HepG2 (cell line): ENCODE results near the gene GFPT1. TPM values are rescaled to one million over a fixed set of nuclear protein-coding genes. Genes with fewer than 3 reads are reported as not detected.

Experiments
- ATAC-seq: fragments of 200-7000 bp; cut with Tn5 transposase; 3 replicates; pipeline ENCODE4 v1.9.1; 2020; ENCODE audit warnings: mild to moderate bottlenecking, moderate library complexity
- BruUV-seq: library from RNA; stranded (reverse); fragments of 400-500 nt; replicated peaks from 2 replicates; lab custom pipeline; 2021; lab: Mats Ljungman, UMichigan
- CTCF ChIA-PET: fragments of 300-600 bp; formaldehyde crosslinking; extraction: SDS; loops from one replicate; lab custom pipeline; 2021; ENCODE audit warnings: low total read pairs, inconsistent platforms, low intra/inter-chr PET ratio; lab: Yijun Ruan, JAX
- POLR2A ChIA-PET: fragments of 350-600 bp; sonication (Branson Sonifier 250); formaldehyde crosslinking; loops from one replicate; lab custom pipeline; 2020; ENCODE audit warnings: antibody characterized with exemption, inconsistent platforms; lab: Yijun Ruan, JAX
- DNase-seq: peaks from one replicate; pipeline ENCODE4 v3.0.0-alpha.2; 2015; ENCODE audit warnings: low spot score
- FAIRE-seq: peaks from 3 replicates; lab custom pipeline; 2011; peaks lifted over from hg19 to GRCh38; lab: Jason Lieb, UNC
- H2AFZ ChIP-seq: one replicate; pipeline ENCODE4 v1.6.1; 2011; ENCODE audit warnings: low read length, inconsistent platforms
- H3K27ac ChIP-seq: fragments of 300-600 bp; 3 replicates; pipeline ENCODE4 v1.8.0; 2011; ENCODE audit warnings: mixed run types, mild to moderate bottlenecking, mixed read lengths, low read length, inconsistent platforms; ENCODE audit not compliant: insufficient read depth; ENCODE audit errors: extremely low read length
- H3K27me3 ChIP-seq, 2 experiments: fragments of 200-600 bp in 1 of 2; 2 replicates in 1 of 2; 3 replicates in 1 of 2; pipeline versions ENCODE4 v1.6.0 to v1.8.0; 2011; ENCODE audit warnings: low read length in 2 of 2, mild to moderate bottlenecking in 2 of 2, moderate library complexity in 2 of 2, inconsistent platforms in 1 of 2; ENCODE audit not compliant: insufficient read depth in 2 of 2, control insufficient read depth in 1 of 2
- H3K36me3 ChIP-seq, 2 experiments: fragments of 200-600 bp in 1 of 2; replicated peaks in 1 of 2; 2 replicates in 1 of 2; 3 replicates in 1 of 2; pipeline versions ENCODE4 v1.5.1 to v1.8.0; 2011; ENCODE audit warnings: low read length in 2 of 2, inconsistent platforms in 1 of 2; ENCODE audit not compliant: insufficient read depth in 2 of 2, control insufficient read depth in 1 of 2
- H3K4me1 ChIP-seq: 2 replicates; pipeline ENCODE4 v1.5.1; 2012; ENCODE audit warnings: low read length, inconsistent platforms; ENCODE audit not compliant: insufficient read depth
- H3K4me2 ChIP-seq: 2 replicates; pipeline ENCODE4 v1.6.0; 2011; ENCODE audit warnings: low read depth, low read length, inconsistent platforms
- H3K4me3 ChIP-seq, 3 experiments: fragments of 200-600 bp in 1 of 3; sonication (generic), shearing (Covaris generic) in 1 of 3; replicated peaks in 1 of 3; 2 replicates each; pipeline ENCODE4 v1.5.1; 2011 to 2016; ENCODE audit warnings: low read length in 3 of 3, inconsistent platforms in 2 of 3, low read depth in 2 of 3, mild to moderate bottlenecking in 2 of 3, control low read depth in 1 of 3, mixed read lengths in 1 of 3; ENCODE audit not compliant: insufficient read depth in 1 of 3
- H3K79me2 ChIP-seq: one replicate; pipeline ENCODE4 v1.6.1; 2011; ENCODE audit warnings: low read length, inconsistent platforms; ENCODE audit not compliant: insufficient read depth
- H3K9ac ChIP-seq: 2 replicates; pipeline ENCODE4 v1.6.0; 2011; ENCODE audit warnings: mild to moderate bottlenecking, low read depth, low read length, inconsistent platforms; ENCODE audit not compliant: insufficient read depth
- H3K9me3 ChIP-seq: 2 replicates; pipeline ENCODE4 v1.5.1; 2012; ENCODE audit warnings: mild to moderate bottlenecking, low read length
- H4K20me1 ChIP-seq: 2 replicates; pipeline ENCODE4 v1.6.0; 2011; ENCODE audit warnings: inconsistent platforms, mild to moderate bottlenecking, low read length, moderate library complexity; ENCODE audit not compliant: insufficient read depth
- ATF7 ChIP-seq, 2 experiments: fragments of 450-650 bp in 1 of 2; sonication (generic) in 1 of 2; formaldehyde crosslinking in 1 of 2; IDR thresholded peaks; 2 replicates each; pipeline versions ENCODE4 v1.4.0 to v1.6.1; 2016 to 2020; ENCODE audit warnings: antibody characterized with exemption in 1 of 2, mild to moderate bottlenecking in 1 of 2, missing genetic modification reagents in 1 of 2
- NCOA1 ChIP-seq: sonication (generic); formaldehyde crosslinking; IDR thresholded peaks from 2 replicates; pipeline ENCODE4 v1.9.0; 2021; ENCODE audit warnings: missing genetic modification reagents
- NR1H2 ChIP-seq: sonication (generic); formaldehyde crosslinking; IDR thresholded peaks from 2 replicates; pipeline ENCODE4 v1.8.1; 2022; ENCODE audit warnings: low read depth, missing genetic modification reagents, borderline replicate concordance
- PRPF4 ChIP-seq: fragments of 200-400 bp; formaldehyde crosslinking; IDR thresholded peaks from 2 replicates; pipeline ENCODE4 v1.6.1; 2016; ENCODE audit warnings: low read length, low read depth; ENCODE audit not compliant: poor library complexity, severe bottlenecking
- SSRP1 ChIP-seq: IDR thresholded peaks from 2 replicates; pipeline ENCODE4 v1.6.1; 2016; ENCODE audit warnings: control low read depth
- ZNF121 ChIP-seq: sonication (generic); formaldehyde crosslinking; IDR thresholded peaks from 2 replicates; pipeline ENCODE4 v1.5.0; 2020; ENCODE audit warnings: mild to moderate bottlenecking, missing genetic modification reagents
- ZNF331 ChIP-seq: sonication (generic); formaldehyde crosslinking; IDR thresholded peaks from 2 replicates; pipeline ENCODE4 v1.4.0; 2020; ENCODE audit warnings: missing genetic modification reagents
- WGBS: methylation state at CpG from one replicate; pipeline ENCODE4 v1.1.6; 2017; ENCODE audit warnings: low lambda C conversion rate; 5-methylcytosine and 5-hydroxymethylcytosine counted together
- in situ Hi-C: cut with HindIII; loops from 2 replicates; pipeline ENCODE4 v1.10.0; 2017; ENCODE audit warnings: low pct_unique_long_range_greater_than_20kb; ENCODE audit not compliant: extremely low pct_ligation_motif_present
- intact Hi-C: fragments of 100-400 bp; cut with micrococcal nuclease; formaldehyde crosslinking; loops from one replicate; pipeline ENCODE4 v1.10.0; 2022; ENCODE audit not compliant: unreplicated experiment
- polyA plus RNA-seq, 8 experiments: library from polyadenylated mRNA; depleted of rRNA in 3 of 8; stranded (reverse) in 7 of 8; unstranded in 1 of 8; fragments of >200 nt; fragmentation: Illumina TruSeq in 4 of 8; extraction: Trizol in 4 of 8; gene quantifications; 2 replicates each; pipeline versions ENCODE4 v1.2.1 to v1.2.3, GENCODE V29; 2011 to 2016; ENCODE audit warnings: low read depth in 4 of 8, missing spikeins in 1 of 8, mixed read lengths in 1 of 8; ENCODE audit not compliant: insufficient read depth in 1 of 8
- total RNA-seq, 5 experiments: library from RNA; depleted of rRNA; stranded (reverse); fragments of >200 nt; fragmentation: Illumina TruSeq; extraction: Trizol; gene quantifications; 2 replicates each; pipeline ENCODE4 v1.2.3, GENCODE V29; 2016; ENCODE audit warnings: low read depth in 1 of 5
- TF ChIP-seq, protein P1 (sequence below), 2 experiments: fragments of 450-650 bp in 1 of 2; sonication (generic) in 1 of 2; formaldehyde crosslinking; IDR thresholded peaks; 2 replicates each; pipeline versions ENCODE4 v1.5.0 to v1.8.0; 2020 to 2022; ENCODE audit warnings: mild to moderate bottlenecking in 1 of 2, missing genetic modification reagents in 1 of 2

GFPT1 gene
- total and polyA plus RNA-seq, 2 of the 13 experiments (the other 11 are each of a cell fraction or from before 2014, with no cell fraction given): 24.0 to 84.9 TPM

- no peak for TF ChIP-seq PRPF4
- TF ChIP-seq, protein P1, sequence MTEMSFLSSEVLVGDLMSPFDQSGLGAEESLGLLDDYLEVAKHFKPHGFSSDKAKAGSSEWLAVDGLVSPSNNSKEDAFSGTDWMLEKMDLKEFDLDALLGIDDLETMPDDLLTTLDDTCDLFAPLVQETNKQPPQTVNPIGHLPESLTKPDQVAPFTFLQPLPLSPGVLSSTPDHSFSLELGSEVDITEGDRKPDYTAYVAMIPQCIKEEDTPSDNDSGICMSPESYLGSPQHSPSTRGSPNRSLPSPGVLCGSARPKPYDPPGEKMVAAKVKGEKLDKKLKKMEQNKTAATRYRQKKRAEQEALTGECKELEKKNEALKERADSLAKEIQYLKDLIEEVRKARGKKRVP (CRISPR knock-in tag; IDR thresholded peaks at IDR 0.05): 0 out of 4 replicates have a peak, but pooled peaks of 1 of the 2 experiments have one; percentile 16
- DNase-seq (no peak), ATAC-seq (no peak), FAIRE-seq (no peak)
- peaks cover 18% of the 10 kb centered on the region for H3K79me2 ChIP-seq
- H3K9me3 ChIP-seq: no peaks in the 10 kb centered on the region
- no peak overlapping the region for H3K4me2 ChIP-seq
- no TSS peak for BruUV-seq
- no peaks in the 10 kb centered on the region for H4K20me1 ChIP-seq
- H3K36me3 ChIP-seq: peaks cover 3 to 11% of the 10 kb centered on the region in 2 experiments; a peak in 3 of 5 replicates
- in situ Hi-C loops (no loop called here), intact Hi-C loops (loop anchor here (10.0 kb wide), 1 partner anchor 420 kb away; the partner anchor contains the start of gene ANTXR1)
- no peak overlapping the region for H3K27ac ChIP-seq
- POLR2A ChIA-PET: no interaction called here
- 92% methylated on average over 5 of the region's 5 CpGs for WGBS
- H3K4me1 ChIP-seq: peaks cover 21% of the 10 kb centered on the region
- H3K4me3 ChIP-seq: no peak overlapping the region
- H2AFZ ChIP-seq: no peak overlapping the region
- no peaks in the 10 kb centered on the region; a peak in 1 of 5 replicates for H3K27me3 ChIP-seq
- no peak overlapping the region for H3K9ac ChIP-seq
- CTCF ChIA-PET: no interaction called here
Observed at GRCh38 chr2:69434753-69435152, 47.7 kb upstream of the GFPT1 start.

GRCh38 chr2:69429491-69430183, 42.6 kb upstream of the GFPT1 start:
- Histone ChIP-seq H3K27ac (no peak overlapping the region), H3K36me3 (peaks cover 6 to 38% of the 10 kb centered on the region in 2 experiments), H3K79me2 (no peaks in the 10 kb centered on the region), H3K4me3 (no peak overlapping the region), H3K4me2 (no peak overlapping the region), H3K27me3 (no peaks in the 10 kb centered on the region), H3K9ac (no peak overlapping the region), H4K20me1 (no peaks in the 10 kb centered on the region), H2AFZ (no peak overlapping the region), H3K4me1 (no peaks in the 10 kb centered on the region), H3K9me3 (no peaks in the 10 kb centered on the region)
- in situ Hi-C loops (no loop called here), intact Hi-C loops (loop anchor here (10.0 kb wide), 1 partner anchor 415 kb away; the partner anchor contains the start of gene ANTXR1)
- ATAC-seq: no peak
- BruUV-seq: no TSS peak
- POLR2A ChIA-PET: interaction anchor here (1.0 kb wide), 1 partner anchor 8 kb away, joined by 4 read pairs; the partner anchor contains the start of gene NFU1
- DNase-seq: no peak
- WGBS: 95% methylated on average over 6 of the region's 6 CpGs
- no peak for TF ChIP-seq NCOA1 (CRISPR knock-in tag)
- TF ChIP-seq ATF7 (IDR thresholded peaks at IDR 0.05): peak; percentile 93
- no peak for TF ChIP-seq ATF7 (CRISPR knock-in tag; IDR thresholded peaks at IDR 0.05)
- TF ChIP-seq ZNF121: peak; percentile 55; the same call in 1 of the 2 replicates
- TF ChIP-seq NR1H2 (CRISPR knock-in tag): no peak
- no peak for TF ChIP-seq SSRP1 (CRISPR knock-in tag)
- TF ChIP-seq ZNF331 (CRISPR knock-in tag): no peak
- CTCF ChIA-PET: no interaction called here
- no peak for FAIRE-seq
